Left ventricle myocardium inferior (tissue), 1 donor: ENCODE data around the gene ROGDI. TPM values are rescaled to one million over a fixed set of nuclear protein-coding genes. Genes with fewer than 3 reads are reported as not detected.

ENCODE experiments used
- DNase-seq: peaks from one replicate; pipeline ENCODE4 v3.0.0-alpha.2; 2020
- H3K27ac ChIP-seq: fragments of 200-600 bp; replicated peaks from 2 replicates; pipeline ENCODE4 v1.8.0; 2021
- H3K27me3 ChIP-seq: fragments of 200-600 bp; 2 replicates; pipeline ENCODE4 v1.8.0; 2021; ENCODE audit warnings: low read depth
- H3K36me3 ChIP-seq: fragments of 200-600 bp; 2 replicates; pipeline ENCODE4 v1.8.0; 2021
- H3K4me1 ChIP-seq: fragments of 200-600 bp; 2 replicates; pipeline ENCODE4 v1.8.0; 2021
- H3K4me3 ChIP-seq: fragments of 200-600 bp; 2 replicates; pipeline ENCODE4 v1.8.0; 2021; ENCODE audit warnings: mild to moderate bottlenecking, moderate library complexity
- H3K9me3 ChIP-seq: fragments of 200-600 bp; replicated peaks from 2 replicates; pipeline ENCODE4 v1.8.0; 2021
- CTCF ChIP-seq: fragments of 200-600 bp; IDR thresholded peaks from 2 replicates; pipeline ENCODE4 v1.8.0; 2021; ENCODE audit warnings: antibody characterized with exemption, mild to moderate bottlenecking, borderline replicate concordance
- intact Hi-C: fragments of 100-400 bp; cut with micrococcal nuclease; formaldehyde crosslinking; loops from one replicate; pipeline ENCODE4 v1.11.0; 2022
- total RNA-seq: library from RNA; stranded (reverse); fragmentation: NEBNext Ultra II Directional; extraction: Animal tissue kit (Norgen Biotek cat#: 25700); gene quantifications from one replicate; pipeline ENCODE4 v1.2.1, GENCODE V29; 2021
- donor health status: DM: no; HTN: yes; CAD: no; lungs with severe emphysema.

Gene ROGDI
- total RNA-seq, 1 donor from 2014 or later = 97.4 TPM

GRCh38 chr16:4795828-4796572 lies 6.4 kb downstream of the ROGDI start:
- H3K4me1 ChIP-seq = peaks cover 14% of the 10 kb centered on the region
- H3K27ac ChIP-seq = no peak overlapping the region
- no peak for DNase-seq
- no peaks in the 10 kb centered on the region for H3K9me3 ChIP-seq
- intact Hi-C loops = no loop called here
- H3K27me3 ChIP-seq = no peaks in the 10 kb centered on the region
- TF ChIP-seq CTCF = no peak
- no peak overlapping the region for H3K4me3 ChIP-seq
- H3K36me3 ChIP-seq = peaks cover 30% of the 10 kb centered on the region

- no peaks in the 10 kb centered on the region for H3K27me3 ChIP-seq
These were observed 7.1 kb downstream of the ROGDI start, which contains the start of gene SMIM22 for GRCh38 chr16:4795181-4795827. Gene SMIM22 (plus strand): TSS chr16:4795369. CDS start chr16:4795735, 366 bp downstream.

GRCh38 chr16:4792951-4793513 lies 9.4 kb downstream of the ROGDI start:
- no peaks in the 10 kb centered on the region for H3K27me3 ChIP-seq
- H3K4me1 ChIP-seq = no peaks in the 10 kb centered on the region
- intact Hi-C loops = no loop called here
- H3K27ac ChIP-seq = no peak overlapping the region
- H3K4me3 ChIP-seq = no peak overlapping the region
- no peak for DNase-seq
- H3K36me3 ChIP-seq = peaks cover 15% of the 10 kb centered on the region
- no peak for TF ChIP-seq CTCF
- H3K9me3 ChIP-seq = no peaks in the 10 kb centered on the region

More at GRCh38 chr16:4795181-4795827, 7.1 kb downstream of the ROGDI start, which contains the start of gene SMIM22:
- intact Hi-C loops = no loop called here
- no peaks in the 10 kb centered on the region for H3K9me3 ChIP-seq
- DNase-seq = no peak
- no peak for TF ChIP-seq CTCF
- H3K4me3 ChIP-seq = no peak within 1 kb of the TSS
- H3K36me3 ChIP-seq = peaks cover 30% of the 10 kb centered on the region
- H3K4me1 ChIP-seq = peaks cover 7% of the 10 kb centered on the region
- no peak within 1 kb of the TSS for H3K27ac ChIP-seq

- intact Hi-C loops = no loop called here
- Histone ChIP-seq H3K4me1 (no peaks in the 10 kb centered on the region), H3K27me3 (no peaks in the 10 kb centered on the region), H3K36me3 (no peaks in the 10 kb centered on the region), H3K4me3 (no peak overlapping the region), H3K9me3 (no peaks in the 10 kb centered on the region), H3K27ac (no peak overlapping the region)
- DNase-seq = no peak
- no peak for TF ChIP-seq CTCF
These were observed 11.6 kb downstream of the ROGDI start for GRCh38 chr16:4790871-4791270.

GRCh38 chr16:4790261-4790660 lies 12.2 kb downstream of the ROGDI start:
- no peak for TF ChIP-seq CTCF
- no peaks in the 10 kb centered on the region for H3K36me3 ChIP-seq
- no peaks in the 10 kb centered on the region for H3K4me1 ChIP-seq
- intact Hi-C loops = no loop called here
- H3K4me3 ChIP-seq = no peak overlapping the region
- no peaks in the 10 kb centered on the region for H3K27me3 ChIP-seq
- no peaks in the 10 kb centered on the region for H3K9me3 ChIP-seq
- no peak overlapping the region for H3K27ac ChIP-seq
- no peak for DNase-seq
